NCI-H524 treated with DMSO at 0.1 percent for 48 hours (cell line): ENCODE measurements around the gene TBRG1.
"Not testable (repeated sequence)": the region's sequence is repeated elsewhere in the genome, so short reads cannot be mapped to it uniquely, and the experiment has no call there.

ENCODE experiments used
- DNase-seq: peaks from one replicate; lab custom pipeline; 2025; lab: John Stamatoyannopoulos, UW

TBRG1 gene

GRCh38 chr11:124622531-124623451 is at the start of gene TBRG1:
TBRG1 (plus strand) TSS chr11:124622864; CDS start chr11:124623084, 220 bp downstream.
- DNase-seq = peak; percentile 54

GRCh38 chr11:124577716-124578427 is 44.8 kb upstream of the TBRG1 start:
- DNase-seq = no peak

GRCh38 chr11:124578761-124579160 is 43.9 kb upstream of the TBRG1 start:
- DNase-seq = no peak

- no peak for DNase-seq
Measured at GRCh38 chr11:124581817-124582216, 40.8 kb upstream of the TBRG1 start.

- no peak for DNase-seq
Measured at GRCh38 chr11:124582565-124582964, 40.1 kb upstream of the TBRG1 start.

- no peak for DNase-seq
Measured at GRCh38 chr11:124583781-124584180, 38.9 kb upstream of the TBRG1 start.

GRCh38 chr11:124584681-124585372 is 37.8 kb upstream of the TBRG1 start:
- no peak for DNase-seq

- no peak for DNase-seq
Measured at GRCh38 chr11:124586238-124586860, 36.3 kb upstream of the TBRG1 start.

- DNase-seq = no peak
Measured at GRCh38 chr11:124591430-124591829, 31.2 kb upstream of the TBRG1 start.

GRCh38 chr11:124592627-124593026 is 30.0 kb upstream of the TBRG1 start:
- DNase-seq = no peak

- no peak for DNase-seq
Measured at GRCh38 chr11:124595302-124595701, 27.4 kb upstream of the TBRG1 start.

- no peak for DNase-seq
Measured at GRCh38 chr11:124597626-124598025, 25.0 kb upstream of the TBRG1 start.

- no peak for DNase-seq
Measured at GRCh38 chr11:124600621-124601320, 21.9 kb upstream of the TBRG1 start.

- no peak for DNase-seq
Measured at GRCh38 chr11:124602193-124602592, 20.5 kb upstream of the TBRG1 start.

GRCh38 chr11:124602723-124603122 is 19.9 kb upstream of the TBRG1 start:
- not testable (repeated sequence) for DNase-seq

- DNase-seq = no peak
Measured at GRCh38 chr11:124605719-124606118, 16.9 kb upstream of the TBRG1 start.

GRCh38 chr11:124608147-124608546 is 14.5 kb upstream of the TBRG1 start:
- no peak for DNase-seq

GRCh38 chr11:124610295-124610694 is 12.4 kb upstream of the TBRG1 start:
- no peak for DNase-seq

GRCh38 chr11:124611064-124611463 is 11.6 kb upstream of the TBRG1 start, which contains the start of gene PANX3:
PANX3 (plus strand) TSS chr11:124611428; CDS start chr11:124611557, 129 bp downstream.
- DNase-seq = no peak

- no peak for DNase-seq
Measured at GRCh38 chr11:124612045-124612444, 10.6 kb upstream of the TBRG1 start.

GRCh38 chr11:124612567-124613246 is 10.0 kb upstream of the TBRG1 start:
- DNase-seq = no peak
